ENCODE results near the gene MASP2. TPM values are rescaled to one million over a fixed set of nuclear protein-coding genes. Genes with fewer than 3 reads are reported as not detected.

The MASP2 gene
- total and polyA plus RNA-seq, 2 experiments from 2014 or later = 0.16 TPM; not detected in 1

DNA sequence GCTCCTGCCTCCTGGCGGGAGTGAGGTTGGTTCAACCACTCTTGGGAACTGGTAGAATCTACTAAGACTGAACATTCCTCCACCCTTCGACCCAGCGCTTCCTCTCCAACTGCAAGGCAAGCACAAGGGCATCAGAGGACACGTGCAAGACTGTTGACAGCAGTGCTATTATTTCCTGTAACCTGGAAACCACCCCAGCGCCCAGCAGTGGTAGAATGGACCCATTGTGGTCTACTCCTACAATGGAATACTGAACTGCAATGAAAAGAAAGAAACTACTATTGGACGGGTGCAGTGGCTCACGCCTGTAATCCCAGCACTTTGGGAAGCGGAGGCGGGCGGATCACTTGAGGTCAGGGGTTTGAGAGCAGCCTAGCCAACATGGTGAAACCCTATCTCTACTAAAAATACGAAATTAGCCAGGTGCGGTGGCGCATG lies 67.5 kb downstream of the MASP2 start:
- peak overlapping the region; percentile 26 for H3K27ac ChIP-seq
- no peaks in the 10 kb centered on the region for H3K36me3 ChIP-seq (ENCODE audit: low read depth)
- peak; percentile 50 for DNase-seq
- H3K9me2 ChIP-seq (ENCODE audit: insufficient read depth) = no peaks in the 10 kb centered on the region
- H3F3A ChIP-seq (ENCODE audit: insufficient read depth) = peaks cover 40% of the 10 kb centered on the region
- peaks cover 26% of the 10 kb centered on the region for H3K4me1 ChIP-seq (ENCODE audit: insufficient read depth)
- peak overlapping the region; percentile 55; the same call in 1 of the 2 replicates for H2AFZ ChIP-seq
- peak overlapping the region; percentile 13; the same call in 1 of the 2 replicates for H3K9ac ChIP-seq
- H3K27me3 ChIP-seq (replicated peaks; ENCODE audit: insufficient read depth) = 0 out of 2 replicates have a peak, but pooled peaks cover 6% of the 10 kb centered on the region
- 40 to 44% methylated on average over 13 of the region's 13 CpGs for WGBS, 2 experiments (ENCODE audit: low coverage in 1 of 2, low lambda C conversion rate in 2 of 2, missing lambda C conversion rate in 2 of 2)
- in situ Hi-C loops (cut with MboI) = no loop called here
- peak overlapping the region; percentile 52; the same call in 1 of the 2 replicates for H3K4me3 ChIP-seq
- no peak for TF ChIP-seq EZH2phosphoT487 (IDR thresholded peaks at IDR 0.05; ENCODE audit: insufficient read depth, low read depth)
- no peak for TF ChIP-seq EZH2 (IDR thresholded peaks at IDR 0.05; ENCODE audit: insufficient read depth, poor library complexity, severe bottlenecking)
- H3K9me3 ChIP-seq (ENCODE audit: low read depth) = no peaks in the 10 kb centered on the region
- no peaks in the 10 kb centered on the region for H4K20me1 ChIP-seq (ENCODE audit: insufficient read depth)
- H3K79me2 ChIP-seq (ENCODE audit: insufficient read depth) = no peaks in the 10 kb centered on the region
- H3K4me2 ChIP-seq (ENCODE audit: unreplicated experiment) = peak overlapping the region; percentile 56

DNA sequence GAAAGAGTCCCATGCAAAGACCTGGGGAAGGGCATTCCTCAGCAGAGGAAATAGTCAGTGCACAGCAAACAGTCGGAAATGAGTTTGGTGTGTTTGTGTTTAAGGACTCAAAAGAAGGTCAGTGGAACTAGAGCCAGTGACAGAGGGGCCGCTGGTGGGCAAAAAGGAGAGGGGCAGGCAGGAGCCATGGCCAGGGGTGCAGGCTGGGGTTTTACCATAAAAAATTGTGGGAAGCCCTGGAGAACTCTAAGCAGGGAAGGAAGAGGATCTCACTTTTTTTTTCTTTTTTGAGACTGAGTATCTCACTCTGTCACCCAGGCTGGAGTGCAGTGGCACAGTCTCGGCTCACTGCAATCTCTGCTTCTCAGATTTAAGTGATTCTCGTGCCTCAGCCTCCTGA lies 68.3 kb downstream of the MASP2 start:
- H2AFZ ChIP-seq = no peak overlapping the region
- no peaks in the 10 kb centered on the region for H4K20me1 ChIP-seq (ENCODE audit: insufficient read depth)
- no peak overlapping the region for H3K9ac ChIP-seq
- no peak overlapping the region for H3K4me2 ChIP-seq (ENCODE audit: unreplicated experiment)
- WGBS, 2 experiments (ENCODE audit: low coverage in 1 of 2, low lambda C conversion rate in 2 of 2, missing lambda C conversion rate in 2 of 2) = 80 to 84% methylated on average over 3 to 4 of the region's 4 CpGs
- no peak overlapping the region for H3K4me3 ChIP-seq
- in situ Hi-C loops (cut with MboI) = no loop called here
- no peak overlapping the region for H3K27ac ChIP-seq
- H3K9me3 ChIP-seq (ENCODE audit: low read depth) = no peaks in the 10 kb centered on the region
- peaks cover 27% of the 10 kb centered on the region for H3K4me1 ChIP-seq (ENCODE audit: insufficient read depth)
- TF ChIP-seq EZH2phosphoT487 (IDR thresholded peaks at IDR 0.05; ENCODE audit: insufficient read depth, low read depth) = no peak
- TF ChIP-seq EZH2 (IDR thresholded peaks at IDR 0.05; ENCODE audit: insufficient read depth, poor library complexity, severe bottlenecking) = no peak
- DNase-seq = no peak
- no peaks in the 10 kb centered on the region for H3K9me2 ChIP-seq (ENCODE audit: insufficient read depth)
- H3K36me3 ChIP-seq (ENCODE audit: low read depth) = no peaks in the 10 kb centered on the region
- peaks cover 41% of the 10 kb centered on the region for H3F3A ChIP-seq (ENCODE audit: insufficient read depth)
- 0 out of 2 replicates have a peak, but pooled peaks cover 6% of the 10 kb centered on the region for H3K27me3 ChIP-seq (replicated peaks; ENCODE audit: insufficient read depth)
- no peaks in the 10 kb centered on the region for H3K79me2 ChIP-seq (ENCODE audit: insufficient read depth)

Other genes with a start within 250 kb of the MASP2 start
- gene TARDBP, start 34.6 kb downstream of the MASP2 start, total RNA-seq (2014; rRNA removed; shearing (Covaris generic)) = 36.0 and 50.0 TPM in 2 replicates
- gene TARDBP, start 34.6 kb downstream of the MASP2 start, polyA plus RNA-seq (2016; fragmentation: Nextera tagmentation; extraction: Ambion mirVana) = 128 TPM in 2 replicates
- gene SRM, start 12.8 kb upstream of the MASP2 start, total RNA-seq (2014; rRNA removed; shearing (Covaris generic)) = 35.3 and 48.0 TPM in 2 replicates
- gene SRM, start 12.8 kb upstream of the MASP2 start, polyA plus RNA-seq (2016; fragmentation: Nextera tagmentation; extraction: Ambion mirVana) = 104 and 152 TPM in 2 replicates
- 45.4 and 60.8 TPM in 2 replicates for gene EXOSC10, start 52.6 kb upstream of the MASP2 start, total RNA-seq (2014; rRNA removed; shearing (Covaris generic))
- 50.9 and 51.2 TPM in 2 replicates for gene EXOSC10, start 52.6 kb upstream of the MASP2 start, polyA plus RNA-seq (2016; fragmentation: Nextera tagmentation; extraction: Ambion mirVana)
- not detected in 2 replicates for gene ANGPTL7, start 142.1 kb upstream of the MASP2 start, total RNA-seq (2014; rRNA removed; shearing (Covaris generic))
- not detected in 2 replicates for gene ANGPTL7, start 142.1 kb upstream of the MASP2 start, polyA plus RNA-seq (2016; fragmentation: Nextera tagmentation; extraction: Ambion mirVana)
- 27.6 and 30.7 TPM in 2 replicates for gene MTOR, start 215.3 kb upstream of the MASP2 start, total RNA-seq (2014; rRNA removed; shearing (Covaris generic))
- gene MTOR, start 215.3 kb upstream of the MASP2 start, polyA plus RNA-seq (2016; fragmentation: Nextera tagmentation; extraction: Ambion mirVana) = 10.3 and 10.6 TPM in 2 replicates
- 4.8 and 5.2 TPM in 2 replicates for gene UBIAD1, start 226.0 kb upstream of the MASP2 start, total RNA-seq (2014; rRNA removed; shearing (Covaris generic))
- 8.1 and 9.8 TPM in 2 replicates for gene UBIAD1, start 226.0 kb upstream of the MASP2 start, polyA plus RNA-seq (2016; fragmentation: Nextera tagmentation; extraction: Ambion mirVana)

All from GM23248 (cell line).